Measurements from ENCODE around the gene PABPN1L. TPM values are rescaled to one million over a fixed set of nuclear protein-coding genes. Genes with fewer than 3 reads are reported as not detected.

PABPN1L gene
- total RNA-seq, 1 experiment from 2014 or later, result 0.57 TPM

DNA sequence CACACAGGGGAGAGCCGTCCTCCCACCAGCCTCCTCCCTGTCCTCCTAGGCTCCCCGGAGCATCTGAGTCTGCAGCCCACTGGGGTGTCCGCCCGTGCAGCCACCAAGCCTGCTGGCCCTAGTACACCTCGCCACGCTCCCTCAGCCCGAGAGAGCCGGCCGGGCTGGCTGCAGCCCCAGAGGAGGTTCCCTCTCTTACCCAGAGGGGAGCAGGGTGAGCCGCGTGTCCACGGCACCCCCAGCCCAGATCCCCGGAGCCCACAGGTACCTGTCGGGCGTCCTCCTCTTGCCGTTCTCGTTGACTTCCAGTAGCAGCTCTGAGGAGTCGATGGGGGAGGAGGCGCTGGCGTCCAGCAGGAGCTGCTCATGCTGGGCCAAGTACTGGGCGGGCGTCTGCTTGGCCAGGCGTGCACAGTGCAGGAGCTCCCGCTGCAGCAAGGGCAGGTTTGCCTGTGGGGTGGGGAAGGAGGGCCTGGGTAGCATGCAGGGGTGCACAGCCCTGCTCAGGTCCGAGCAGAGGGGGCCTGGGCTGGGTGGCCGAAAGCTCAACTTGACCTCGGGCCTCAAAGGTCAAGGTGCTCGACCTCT is 19.3 kb upstream of the PABPN1L start:
- H3K4me2 ChIP-seq (ENCODE audit: low read length), result no peak overlapping the region
- H3K9me3 ChIP-seq (ENCODE audit: control insufficient read depth in 1 of 2, insufficient read depth in 1 of 2, low read depth in 1 of 2, low read length in 2 of 2), result no peaks in the 10 kb centered on the region
- H3K9me2 ChIP-seq (ENCODE audit: insufficient read depth), result no peaks in the 10 kb centered on the region
- H3K4me1 ChIP-seq (ENCODE audit: control insufficient read depth in 1 of 2, insufficient read depth in 2 of 2, low read length in 2 of 2), result peaks cover 7 to 22% of the 10 kb centered on the region in 2 experiments; a peak in 3 of 4 replicates
- no TSS peak for BruUV-seq (replicated peaks)
- ChIA-PET POLR2A (no interaction called here), CTCF (no interaction called here), RAD21 (ENCODE audit: low non-redundant PET in 1 of 2, low total read pairs in 2 of 2, uncharacterized antibody in 2 of 2, unreplicated experiment in 2 of 2) (no interaction called here)
- no peak overlapping the region for H3K27ac ChIP-seq (ENCODE audit: low read depth, low read length)
- no peaks in the 10 kb centered on the region for H4K20me1 ChIP-seq (ENCODE audit: insufficient read depth)
- H3K4me3 ChIP-seq (replicated peaks in 1 of 2; ENCODE audit: low read depth in 1 of 2, low read length in 2 of 2), result no peak overlapping the region
- H2AFZ ChIP-seq (ENCODE audit: low read depth, low read length, poor library complexity, severe bottlenecking), result no peak overlapping the region
- TF ChIP-seq ELF1 (IDR thresholded peaks at IDR 0.05; ENCODE audit: borderline replicate concordance, low read depth) (no peak), CEBPB (IDR thresholded peaks at IDR 0.05; ENCODE audit: low read depth) (no peak), CBX3 (IDR thresholded peaks at IDR 0.05; ENCODE audit: low read depth) (no peak), POLR2A (IDR thresholded peaks at IDR 0.05; ENCODE audit: borderline replicate concordance, extremely low read depth, insufficient read depth, insufficient read length) (no peak), YY1 (IDR thresholded peaks at IDR 0.05; ENCODE audit: extremely low read depth, insufficient replicate concordance, low read depth, low read length) (no peak), EZH2phosphoT487 (IDR thresholded peaks at IDR 0.05; ENCODE audit: borderline replicate concordance) (no peak), FOSL1 (IDR thresholded peaks at IDR 0.05; ENCODE audit: low read depth) (no peak), ZNF274 (IDR thresholded peaks at IDR 0.05; ENCODE audit: low read depth, low read length) (no peak), RAD21 (IDR thresholded peaks at IDR 0.05; ENCODE audit: low read depth) (no peak), EGR1 (IDR thresholded peaks at IDR 0.05; ENCODE audit: low read depth) (no peak), ZFX (IDR thresholded peaks at IDR 0.05) (no peak), SIN3A (IDR thresholded peaks at IDR 0.05; ENCODE audit: low read depth) (no peak), JUND (IDR thresholded peaks at IDR 0.05) (no peak), POLR2AphosphoS5 (IDR thresholded peaks at IDR 0.05; ENCODE audit: low read depth, low read length) (no peak), EZH2 (IDR thresholded peaks at IDR 0.05) (no peak)
- TF ChIP-seq, protein P1, sequence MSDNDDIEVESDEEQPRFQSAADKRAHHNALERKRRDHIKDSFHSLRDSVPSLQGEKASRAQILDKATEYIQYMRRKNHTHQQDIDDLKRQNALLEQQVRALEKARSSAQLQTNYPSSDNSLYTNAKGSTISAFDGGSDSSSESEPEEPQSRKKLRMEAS (IDR thresholded peaks at IDR 0.05), result no peak
- TF ChIP-seq, protein P2, sequence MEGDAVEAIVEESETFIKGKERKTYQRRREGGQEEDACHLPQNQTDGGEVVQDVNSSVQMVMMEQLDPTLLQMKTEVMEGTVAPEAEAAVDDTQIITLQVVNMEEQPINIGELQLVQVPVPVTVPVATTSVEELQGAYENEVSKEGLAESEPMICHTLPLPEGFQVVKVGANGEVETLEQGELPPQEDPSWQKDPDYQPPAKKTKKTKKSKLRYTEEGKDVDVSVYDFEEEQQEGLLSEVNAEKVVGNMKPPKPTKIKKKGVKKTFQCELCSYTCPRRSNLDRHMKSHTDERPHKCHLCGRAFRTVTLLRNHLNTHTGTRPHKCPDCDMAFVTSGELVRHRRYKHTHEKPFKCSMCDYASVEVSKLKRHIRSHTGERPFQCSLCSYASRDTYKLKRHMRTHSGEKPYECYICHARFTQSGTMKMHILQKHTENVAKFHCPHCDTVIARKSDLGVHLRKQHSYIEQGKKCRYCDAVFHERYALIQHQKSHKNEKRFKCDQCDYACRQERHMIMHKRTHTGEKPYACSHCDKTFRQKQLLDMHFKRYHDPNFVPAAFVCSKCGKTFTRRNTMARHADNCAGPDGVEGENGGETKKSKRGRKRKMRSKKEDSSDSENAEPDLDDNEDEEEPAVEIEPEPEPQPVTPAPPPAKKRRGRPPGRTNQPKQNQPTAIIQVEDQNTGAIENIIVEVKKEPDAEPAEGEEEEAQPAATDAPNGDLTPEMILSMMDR (IDR thresholded peaks at IDR 0.05 in 2 of 3, conservative IDR thresholded peaks at IDR 0.05 in 1 of 3; ENCODE audit: borderline replicate concordance in 1 of 3, insufficient read depth in 1 of 3, low read depth in 2 of 3, low read length in 2 of 3), result no peak
- TF ChIP-seq, protein P3, sequence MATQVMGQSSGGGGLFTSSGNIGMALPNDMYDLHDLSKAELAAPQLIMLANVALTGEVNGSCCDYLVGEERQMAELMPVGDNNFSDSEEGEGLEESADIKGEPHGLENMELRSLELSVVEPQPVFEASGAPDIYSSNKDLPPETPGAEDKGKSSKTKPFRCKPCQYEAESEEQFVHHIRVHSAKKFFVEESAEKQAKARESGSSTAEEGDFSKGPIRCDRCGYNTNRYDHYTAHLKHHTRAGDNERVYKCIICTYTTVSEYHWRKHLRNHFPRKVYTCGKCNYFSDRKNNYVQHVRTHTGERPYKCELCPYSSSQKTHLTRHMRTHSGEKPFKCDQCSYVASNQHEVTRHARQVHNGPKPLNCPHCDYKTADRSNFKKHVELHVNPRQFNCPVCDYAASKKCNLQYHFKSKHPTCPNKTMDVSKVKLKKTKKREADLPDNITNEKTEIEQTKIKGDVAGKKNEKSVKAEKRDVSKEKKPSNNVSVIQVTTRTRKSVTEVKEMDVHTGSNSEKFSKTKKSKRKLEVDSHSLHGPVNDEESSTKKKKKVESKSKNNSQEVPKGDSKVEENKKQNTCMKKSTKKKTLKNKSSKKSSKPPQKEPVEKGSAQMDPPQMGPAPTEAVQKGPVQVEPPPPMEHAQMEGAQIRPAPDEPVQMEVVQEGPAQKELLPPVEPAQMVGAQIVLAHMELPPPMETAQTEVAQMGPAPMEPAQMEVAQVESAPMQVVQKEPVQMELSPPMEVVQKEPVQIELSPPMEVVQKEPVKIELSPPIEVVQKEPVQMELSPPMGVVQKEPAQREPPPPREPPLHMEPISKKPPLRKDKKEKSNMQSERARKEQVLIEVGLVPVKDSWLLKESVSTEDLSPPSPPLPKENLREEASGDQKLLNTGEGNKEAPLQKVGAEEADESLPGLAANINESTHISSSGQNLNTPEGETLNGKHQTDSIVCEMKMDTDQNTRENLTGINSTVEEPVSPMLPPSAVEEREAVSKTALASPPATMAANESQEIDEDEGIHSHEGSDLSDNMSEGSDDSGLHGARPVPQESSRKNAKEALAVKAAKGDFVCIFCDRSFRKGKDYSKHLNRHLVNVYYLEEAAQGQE (IDR thresholded peaks at IDR 0.05; ENCODE audit: low read depth), result no peak
- TF ChIP-seq, protein P4, sequence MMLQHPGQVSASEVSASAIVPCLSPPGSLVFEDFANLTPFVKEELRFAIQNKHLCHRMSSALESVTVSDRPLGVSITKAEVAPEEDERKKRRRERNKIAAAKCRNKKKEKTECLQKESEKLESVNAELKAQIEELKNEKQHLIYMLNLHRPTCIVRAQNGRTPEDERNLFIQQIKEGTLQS (IDR thresholded peaks at IDR 0.05), result no peak
- TF ChIP-seq, protein P5, sequence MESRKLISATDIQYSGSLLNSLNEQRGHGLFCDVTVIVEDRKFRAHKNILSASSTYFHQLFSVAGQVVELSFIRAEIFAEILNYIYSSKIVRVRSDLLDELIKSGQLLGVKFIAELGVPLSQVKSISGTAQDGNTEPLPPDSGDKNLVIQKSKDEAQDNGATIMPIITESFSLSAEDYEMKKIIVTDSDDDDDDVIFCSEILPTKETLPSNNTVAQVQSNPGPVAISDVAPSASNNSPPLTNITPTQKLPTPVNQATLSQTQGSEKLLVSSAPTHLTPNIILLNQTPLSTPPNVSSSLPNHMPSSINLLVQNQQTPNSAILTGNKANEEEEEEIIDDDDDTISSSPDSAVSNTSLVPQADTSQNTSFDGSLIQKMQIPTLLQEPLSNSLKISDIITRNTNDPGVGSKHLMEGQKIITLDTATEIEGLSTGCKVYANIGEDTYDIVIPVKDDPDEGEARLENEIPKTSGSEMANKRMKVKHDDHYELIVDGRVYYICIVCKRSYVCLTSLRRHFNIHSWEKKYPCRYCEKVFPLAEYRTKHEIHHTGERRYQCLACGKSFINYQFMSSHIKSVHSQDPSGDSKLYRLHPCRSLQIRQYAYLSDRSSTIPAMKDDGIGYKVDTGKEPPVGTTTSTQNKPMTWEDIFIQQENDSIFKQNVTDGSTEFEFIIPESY (IDR thresholded peaks at IDR 0.05; ENCODE audit: extremely low read depth, insufficient replicate concordance, low read length), result no peak
- intact Hi-C loops (cut with micrococcal nuclease), result no loop called here
- ATAC-seq (no peak), DNase-seq (ENCODE audit: low read depth, low spot score) (no peak)
- no peaks in the 10 kb centered on the region for H3K79me2 ChIP-seq (ENCODE audit: insufficient read depth, low read length)
- peaks cover 0 to 6% of the 10 kb centered on the region in 2 experiments; a peak in 1 of 4 replicates for H3K36me3 ChIP-seq (ENCODE audit: control insufficient read depth in 1 of 2, insufficient read depth in 2 of 2, low read length in 2 of 2)
- H3K27me3 ChIP-seq (ENCODE audit: insufficient read depth, low read length), result no peaks in the 10 kb centered on the region
- no peak overlapping the region for H3K9ac ChIP-seq (ENCODE audit: low read length)

All from HCT116 (cell line).